Liver (tissue), 9 donors: ENCODE data around the gene MYOG. TPM values are rescaled to one million over a fixed set of nuclear protein-coding genes. Genes with fewer than 3 reads are reported as not detected.

Source experiments
- DNase-seq: peaks from one replicate; pipeline ENCODE4 v3.0.0-alpha.2; 2017; ENCODE audit warnings: low spot score
- H3K27ac ChIP-seq, 2 donors: one replicate each; pipeline ENCODE4 v1.7.0; 2013; ENCODE audit warnings: inconsistent platforms in 2 of 2, low read length in 2 of 2, control low read depth in 1 of 2, low read depth in 1 of 2, mild to moderate bottlenecking in 1 of 2
- H3K27me3 ChIP-seq, 4 donors: one replicate each; pipeline versions ENCODE4 v1.6.1 to v1.7.0; 2013; ENCODE audit warnings: low read length in 3 of 4, inconsistent platforms in 1 of 4, mild to moderate bottlenecking in 1 of 4, moderate library complexity in 1 of 4; ENCODE audit not compliant: control insufficient read depth in 4 of 4, insufficient read depth in 4 of 4
- H3K36me3 ChIP-seq, 4 donors: one replicate each; pipeline versions ENCODE4 v1.6.1 to v1.7.0; 2013; ENCODE audit warnings: low read length in 3 of 4, mild to moderate bottlenecking in 3 of 4, low read depth in 1 of 4, moderate library complexity in 1 of 4; ENCODE audit not compliant: control insufficient read depth in 4 of 4, insufficient read depth in 3 of 4
- H3K4me1 ChIP-seq, 4 donors: one replicate each; pipeline versions ENCODE4 v1.6.1 to v1.7.0; 2013; ENCODE audit warnings: low read length in 3 of 4, mild to moderate bottlenecking in 3 of 4, moderate library complexity in 1 of 4; ENCODE audit not compliant: control insufficient read depth in 4 of 4, insufficient read depth in 4 of 4
- H3K4me3 ChIP-seq, 3 donors: one replicate each; pipeline versions ENCODE4 v1.6.1 to v1.7.0; 2013; ENCODE audit warnings: low read length in 3 of 3, control low read depth in 1 of 3, low read depth in 1 of 3, mild to moderate bottlenecking in 1 of 3
- H3K9ac ChIP-seq, 2 donors: one replicate each; pipeline ENCODE4 v1.7.0; 2013; ENCODE audit warnings: low read length in 2 of 2, mild to moderate bottlenecking in 2 of 2, moderate library complexity in 2 of 2, control low read depth in 1 of 2, low read depth in 1 of 2
- H3K9me3 ChIP-seq, 4 donors: one replicate each; pipeline versions ENCODE4 v1.6.1 to v1.7.0; 2013; ENCODE audit warnings: low read length in 3 of 4; ENCODE audit not compliant: control insufficient read depth in 4 of 4
- ATF3 ChIP-seq: IDR thresholded peaks from 2 replicates; pipeline ENCODE4 v1.6.1; 2016; ENCODE audit warnings: antibody characterized with exemption
- CTCF ChIP-seq: fragments of 150-350 bp; IDR thresholded peaks from 2 replicates; pipeline ENCODE4 v1.5.1; 2017; ENCODE audit warnings: improper control_type of control experiment, low read depth, low read length; ENCODE audit not compliant: missing input control
- EGR1 ChIP-seq, 2 donors: IDR thresholded peaks; 2 replicates each; pipeline ENCODE4 v1.6.1; 2016 to 2018; ENCODE audit warnings: antibody characterized with exemption in 2 of 2, low read depth in 2 of 2
- FOXA1 ChIP-seq: IDR thresholded peaks from 2 replicates; pipeline ENCODE4 v1.6.1; 2016; ENCODE audit warnings: antibody characterized with exemption
- FOXA2 ChIP-seq: IDR thresholded peaks from 2 replicates; pipeline ENCODE4 v1.6.1; 2016; ENCODE audit warnings: antibody characterized with exemption
- GABPA ChIP-seq, 2 donors: IDR thresholded peaks in 1 of 2; conservative IDR thresholded peaks in 1 of 2; 2 replicates each; pipeline ENCODE4 v1.6.1; 2016; ENCODE audit warnings: antibody characterized with exemption in 2 of 2, mild to moderate bottlenecking in 1 of 2, moderate library complexity in 1 of 2
- HNF4A ChIP-seq, 2 donors: conservative IDR thresholded peaks; 2 replicates each; pipeline ENCODE4 v1.6.1; 2016; ENCODE audit warnings: antibody characterized with exemption in 2 of 2, mild to moderate bottlenecking in 2 of 2
- HNF4G ChIP-seq: IDR thresholded peaks from 2 replicates; pipeline ENCODE4 v1.6.1; 2016; ENCODE audit warnings: antibody characterized with exemption
- MAX ChIP-seq: IDR thresholded peaks from 2 replicates; pipeline ENCODE4 v1.6.1; 2016; ENCODE audit warnings: antibody characterized with exemption
- NR2F2 ChIP-seq: IDR thresholded peaks from 2 replicates; pipeline ENCODE4 v1.6.1; 2016; ENCODE audit warnings: antibody characterized with exemption
- RAD21 ChIP-seq, 2 donors: IDR thresholded peaks; 2 replicates each; pipeline ENCODE4 v1.6.1; 2016; ENCODE audit warnings: antibody characterized with exemption in 2 of 2, mild to moderate bottlenecking in 2 of 2
- REST ChIP-seq: IDR thresholded peaks from 2 replicates; pipeline ENCODE4 v1.6.1; 2016; ENCODE audit warnings: antibody characterized with exemption, mild to moderate bottlenecking
- RXRA ChIP-seq, 2 donors: IDR thresholded peaks; 2 replicates each; pipeline ENCODE4 v1.6.1; 2017 to 2018; ENCODE audit warnings: antibody characterized with exemption in 2 of 2, mild to moderate bottlenecking in 1 of 2
- SP1 ChIP-seq: IDR thresholded peaks from 2 replicates; pipeline ENCODE4 v1.6.1; 2018; ENCODE audit warnings: antibody characterized with exemption, mild to moderate bottlenecking
- TAF1 ChIP-seq: conservative IDR thresholded peaks from 2 replicates; pipeline ENCODE4 v1.6.1; 2016; ENCODE audit warnings: antibody characterized with exemption, mild to moderate bottlenecking
- YY1 ChIP-seq: IDR thresholded peaks from 2 replicates; pipeline ENCODE4 v1.6.1; 2016; ENCODE audit warnings: antibody characterized with exemption, mild to moderate bottlenecking
- ZBTB33 ChIP-seq: IDR thresholded peaks from 2 replicates; pipeline ENCODE4 v1.6.1; 2016; ENCODE audit warnings: antibody characterized with exemption
- WGBS: extraction: QIAGEN DNeasy Blood & Tissue Kit; methylation state at CpG from one replicate; pipeline ENCODE4 v1.1.7; 2013; 5-methylcytosine and 5-hydroxymethylcytosine counted together
- polyA plus RNA-seq, 2 donors: library from polyadenylated mRNA; stranded (reverse) in 1 of 2; unstranded in 1 of 2; fragments of 200-250 nt in 1 of 2; fragments of >200 nt in 1 of 2; fragmentation: Nextera tagmentation in 1 of 2; extraction: Ambion mirVana in 1 of 2; gene quantifications; one replicate each; pipeline versions ENCODE4 v1.2.1 to v1.2.3, GENCODE V29; 2013 to 2015
- total RNA-seq, 2 donors: library from RNA; depleted of rRNA; stranded (reverse); fragments of >200 nt; gene quantifications; one replicate each; pipeline ENCODE4 v1.2.3, GENCODE V29; 2014
- donor health status: healthy.
- donor health status: healthy.
- donor health status: healthy.
- donor health status: healthy.
- donor health status: healthy.

MYOG gene
- total and polyA plus RNA-seq, 4 donors, result not detected

GRCh38 chr1:203050826-203051225 is 35.0 kb downstream of the MYOG start:
- H3K9ac ChIP-seq, result no peak overlapping the region
- H3K27me3 ChIP-seq, result no peaks in the 10 kb centered on the region
- no peak for DNase-seq
- TF ChIP-seq MAX (no peak), EGR1 (IDR thresholded peaks at IDR 0.05; ENCODE audit: low read depth in 2 of 2) (no peak), HNF4A (conservative IDR thresholded peaks at IDR 0.05) (no peak), RAD21 (IDR thresholded peaks at IDR 0.05) (no peak), HNF4G (no peak), REST (no peak), FOXA1 (no peak), NR2F2 (no peak), TAF1 (no peak), ZBTB33 (no peak), SP1 (no peak), FOXA2 (no peak), YY1 (no peak), GABPA (IDR thresholded peaks at IDR 0.05 in 1 of 2, conservative IDR thresholded peaks at IDR 0.05 in 1 of 2) (no peak), CTCF (no peak), ATF3 (no peak)
- H3K4me1 ChIP-seq, result no peaks in the 10 kb centered on the region
- no peak overlapping the region for H3K4me3 ChIP-seq
- H3K36me3 ChIP-seq, result no peaks in the 10 kb centered on the region
- WGBS, result 80% methylated on average over 4 of the region's 4 CpGs
- H3K9me3 ChIP-seq, result no peaks in the 10 kb centered on the region
- H3K27ac ChIP-seq, result no peak overlapping the region

GRCh38 chr1:203049576-203050180 is 36.1 kb downstream of the MYOG start:
- H3K27me3 ChIP-seq, result no peaks in the 10 kb centered on the region
- H3K4me1 ChIP-seq, result no peaks in the 10 kb centered on the region
- no peak for TF ChIP-seq FOXA2
- TF ChIP-seq RXRA (IDR thresholded peaks at IDR 0.05), result no peak
- no peak for TF ChIP-seq CTCF
- TF ChIP-seq NR2F2, result no peak
- TF ChIP-seq TAF1, result no peak
- no peak for TF ChIP-seq MAX
- no peak overlapping the region for H3K9ac ChIP-seq
- 88% methylated on average over 14 of the region's 14 CpGs for WGBS
- H3K9me3 ChIP-seq, result no peaks in the 10 kb centered on the region
- H3K27ac ChIP-seq, result no peak overlapping the region
- no peak for DNase-seq
- H3K4me3 ChIP-seq, result no peak overlapping the region
- H3K36me3 ChIP-seq, result no peaks in the 10 kb centered on the region
